ENCODE results near the gene RPL28. TPM values are rescaled to one million over a fixed set of nuclear protein-coding genes. Genes with fewer than 3 reads are reported as not detected.

The RPL28 gene
- total and polyA plus RNA-seq, 2 of the 13 experiments (the other 11 are each of a cell fraction or from before 2014, with no cell fraction given), result 105 to 420 TPM

DNA sequence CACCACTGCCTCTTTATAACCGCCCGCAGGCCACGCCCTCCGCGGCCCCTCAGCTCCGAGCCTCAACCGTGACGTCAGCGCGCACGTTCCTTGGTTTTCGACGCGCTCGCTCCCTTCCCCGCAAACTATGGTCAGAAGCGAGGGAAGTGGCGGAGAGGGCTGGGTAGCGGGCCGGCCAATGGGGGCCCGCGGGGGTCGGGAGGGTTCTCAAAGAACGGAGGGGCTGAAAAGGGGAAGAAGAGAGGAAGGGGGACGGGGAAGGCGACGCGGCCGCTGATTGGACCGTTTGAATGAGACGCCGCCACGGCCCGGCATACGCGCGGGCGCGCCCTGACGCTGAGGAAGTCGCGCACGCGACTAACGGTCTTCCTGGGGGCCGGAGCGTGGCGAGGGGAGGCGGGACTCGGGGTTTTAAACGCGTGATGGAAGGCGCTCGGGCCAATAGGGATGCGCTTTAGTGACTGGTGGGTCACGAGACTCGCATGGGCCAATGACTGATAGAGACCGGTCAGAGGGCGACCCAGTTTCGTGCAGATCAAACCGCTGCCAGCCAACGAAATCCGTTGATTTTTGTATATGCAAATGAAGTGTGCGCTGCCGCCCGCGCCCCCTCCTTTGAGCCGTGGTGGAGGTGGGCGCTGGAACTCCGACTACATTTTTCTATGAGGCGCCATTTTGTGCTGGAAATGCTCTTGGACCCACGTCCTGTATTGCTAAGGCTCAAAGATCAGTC lies 22.2 kb downstream of the RPL28 start (continued):
- TF ChIP-seq ZNF343 (CRISPR knock-in tag; IDR thresholded peaks at IDR 0.05) (peak; percentile 72; the same call in 1 of the 2 replicates), TMF1 (CRISPR knock-in tag; IDR thresholded peaks at IDR 0.05; ENCODE audit: low read depth) (no peak; the same call in 1 of the 2 replicates), ZNF777 (CRISPR knock-in tag; IDR thresholded peaks at IDR 0.05) (no peak), ZNF652 (CRISPR knock-in tag; IDR thresholded peaks at IDR 0.05; ENCODE audit: borderline replicate concordance, low read depth) (no peak), ZKSCAN1 (IDR thresholded peaks at IDR 0.05; ENCODE audit: low read length) (no peak), DPF2 (CRISPR knock-in tag; IDR thresholded peaks at IDR 0.05; ENCODE audit: borderline replicate concordance, low read depth) (no peak), MED1 (CRISPR knock-in tag; IDR thresholded peaks at IDR 0.05) (peak; percentile 59; the same call in 1 of the 2 replicates), DNMT1 (CRISPR knock-in tag; IDR thresholded peaks at IDR 0.05) (no peak), CREB1 (IDR thresholded peaks at IDR 0.05) (peak; percentile 98), CREB1 (CRISPR knock-in tag; IDR thresholded peaks at IDR 0.05) (peak; percentile 94), CREM (IDR thresholded peaks at IDR 0.05) (peak; percentile 81), CREM (CRISPR knock-in tag; IDR thresholded peaks at IDR 0.05) (0 out of 2 replicates have a peak, but pooled peaks have one; percentile 30), SRSF9 (IDR thresholded peaks at IDR 0.05; ENCODE audit: borderline replicate concordance, insufficient read depth, low read depth, low read length, poor library complexity, severe bottlenecking) (no peak), PHB2 (IDR thresholded peaks at IDR 0.05; ENCODE audit: partially characterized antibody) (no peak), SP4 (CRISPR knock-in tag; IDR thresholded peaks at IDR 0.05) (peak; percentile 77), ZNF510 (CRISPR knock-in tag; IDR thresholded peaks at IDR 0.05; ENCODE audit: low read depth) (0 out of 2 replicates have a peak, but pooled peaks have one; percentile 72), SMC3 (IDR thresholded peaks at IDR 0.05; ENCODE audit: low read length) (no peak), ZSCAN30 (CRISPR knock-in tag; IDR thresholded peaks at IDR 0.05) (no peak), HHEX (CRISPR knock-in tag; IDR thresholded peaks at IDR 0.05) (no peak), ZFP37 (CRISPR knock-in tag; IDR thresholded peaks at IDR 0.05; ENCODE audit: borderline replicate concordance) (no peak), ATRX (CRISPR knock-in tag; IDR thresholded peaks at IDR 0.05; ENCODE audit: borderline replicate concordance) (no peak)
- TF ChIP-seq, protein P1, sequence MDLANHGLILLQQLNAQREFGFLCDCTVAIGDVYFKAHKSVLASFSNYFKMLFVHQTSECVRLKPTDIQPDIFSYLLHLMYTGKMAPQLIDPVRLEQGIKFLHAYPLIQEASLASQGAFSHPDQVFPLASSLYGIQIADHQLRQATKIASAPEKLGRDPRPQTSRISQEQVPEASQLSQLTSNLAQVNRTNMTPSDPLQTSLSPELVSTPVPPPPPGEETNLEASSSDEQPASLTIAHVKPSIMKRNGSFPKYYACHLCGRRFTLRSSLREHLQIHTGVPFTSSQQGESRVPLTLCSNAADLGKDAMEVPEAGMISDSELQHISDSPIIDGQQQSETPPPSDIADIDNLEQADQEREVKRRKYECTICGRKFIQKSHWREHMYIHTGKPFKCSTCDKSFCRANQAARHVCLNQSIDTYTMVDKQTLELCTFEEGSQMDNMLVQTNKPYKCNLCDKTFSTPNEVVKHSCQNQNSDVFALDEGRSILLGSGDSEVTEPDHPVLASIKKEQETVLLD (CRISPR knock-in tag; IDR thresholded peaks at IDR 0.05; ENCODE audit: low read depth), result peak; percentile 70; the same call in 1 of the 2 replicates
- TF ChIP-seq, protein P2, sequence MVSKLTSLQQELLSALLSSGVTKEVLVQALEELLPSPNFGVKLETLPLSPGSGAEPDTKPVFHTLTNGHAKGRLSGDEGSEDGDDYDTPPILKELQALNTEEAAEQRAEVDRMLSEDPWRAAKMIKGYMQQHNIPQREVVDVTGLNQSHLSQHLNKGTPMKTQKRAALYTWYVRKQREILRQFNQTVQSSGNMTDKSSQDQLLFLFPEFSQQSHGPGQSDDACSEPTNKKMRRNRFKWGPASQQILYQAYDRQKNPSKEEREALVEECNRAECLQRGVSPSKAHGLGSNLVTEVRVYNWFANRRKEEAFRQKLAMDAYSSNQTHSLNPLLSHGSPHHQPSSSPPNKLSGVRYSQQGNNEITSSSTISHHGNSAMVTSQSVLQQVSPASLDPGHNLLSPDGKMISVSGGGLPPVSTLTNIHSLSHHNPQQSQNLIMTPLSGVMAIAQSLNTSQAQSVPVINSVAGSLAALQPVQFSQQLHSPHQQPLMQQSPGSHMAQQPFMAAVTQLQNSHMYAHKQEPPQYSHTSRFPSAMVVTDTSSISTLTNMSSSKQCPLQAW (CRISPR knock-in tag; IDR thresholded peaks at IDR 0.05), result peak; percentile 63; the same call in 1 of the 2 replicates
- TF ChIP-seq, protein P3, sequence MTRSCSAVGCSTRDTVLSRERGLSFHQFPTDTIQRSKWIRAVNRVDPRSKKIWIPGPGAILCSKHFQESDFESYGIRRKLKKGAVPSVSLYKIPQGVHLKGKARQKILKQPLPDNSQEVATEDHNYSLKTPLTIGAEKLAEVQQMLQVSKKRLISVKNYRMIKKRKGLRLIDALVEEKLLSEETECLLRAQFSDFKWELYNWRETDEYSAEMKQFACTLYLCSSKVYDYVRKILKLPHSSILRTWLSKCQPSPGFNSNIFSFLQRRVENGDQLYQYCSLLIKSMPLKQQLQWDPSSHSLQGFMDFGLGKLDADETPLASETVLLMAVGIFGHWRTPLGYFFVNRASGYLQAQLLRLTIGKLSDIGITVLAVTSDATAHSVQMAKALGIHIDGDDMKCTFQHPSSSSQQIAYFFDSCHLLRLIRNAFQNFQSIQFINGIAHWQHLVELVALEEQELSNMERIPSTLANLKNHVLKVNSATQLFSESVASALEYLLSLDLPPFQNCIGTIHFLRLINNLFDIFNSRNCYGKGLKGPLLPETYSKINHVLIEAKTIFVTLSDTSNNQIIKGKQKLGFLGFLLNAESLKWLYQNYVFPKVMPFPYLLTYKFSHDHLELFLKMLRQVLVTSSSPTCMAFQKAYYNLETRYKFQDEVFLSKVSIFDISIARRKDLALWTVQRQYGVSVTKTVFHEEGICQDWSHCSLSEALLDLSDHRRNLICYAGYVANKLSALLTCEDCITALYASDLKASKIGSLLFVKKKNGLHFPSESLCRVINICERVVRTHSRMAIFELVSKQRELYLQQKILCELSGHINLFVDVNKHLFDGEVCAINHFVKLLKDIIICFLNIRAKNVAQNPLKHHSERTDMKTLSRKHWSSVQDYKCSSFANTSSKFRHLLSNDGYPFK (CRISPR knock-in tag; IDR thresholded peaks at IDR 0.05; ENCODE audit: borderline replicate concordance), result peak; percentile 43; the same call in 1 of the 2 replicates

All from HepG2 (cell line).